GM12864 (cell line): ENCODE measurements around the gene MCTP1.

Experiments
- DNase-seq: peaks from one replicate; pipeline ENCODE4 v3.0.0-alpha.2; 2011; ENCODE audit warnings: low read depth
- H3K4me3 ChIP-seq: 2 replicates; pipeline ENCODE4 v1.5.1; 2011; ENCODE audit warnings: mild to moderate bottlenecking, low read depth, low read length, control low read depth
- TF ChIP-seq, protein P1 (sequence below): IDR thresholded peaks from 2 replicates; pipeline ENCODE4 v1.5.1; 2011; ENCODE audit warnings: low read depth, mild to moderate bottlenecking, moderate library complexity, low read length, control low read depth, inconsistent platforms; ENCODE audit errors: missing control alignments

MCTP1 gene

DNA sequence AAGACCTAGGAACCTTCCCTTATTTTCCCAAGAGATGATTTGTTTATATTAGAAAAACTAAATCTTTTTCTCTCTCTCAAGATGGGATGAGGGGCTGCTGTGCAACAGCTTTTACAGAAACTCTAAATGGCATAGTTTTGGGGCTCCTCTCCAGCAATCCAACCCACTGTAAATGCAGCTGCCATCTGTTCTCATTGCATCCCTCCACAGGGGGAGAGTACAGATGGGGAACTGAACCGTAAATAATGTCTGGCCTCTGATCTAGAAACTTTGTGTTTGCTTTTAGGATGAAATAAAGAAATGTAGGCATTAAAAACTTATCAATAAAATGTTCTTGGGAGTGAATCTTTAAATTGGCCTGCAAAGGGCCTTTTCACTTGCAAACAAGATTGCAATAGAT, 291.4 kb downstream of the MCTP1 start:
- no peak overlapping the region for H3K4me3 ChIP-seq
- TF ChIP-seq, protein P1, sequence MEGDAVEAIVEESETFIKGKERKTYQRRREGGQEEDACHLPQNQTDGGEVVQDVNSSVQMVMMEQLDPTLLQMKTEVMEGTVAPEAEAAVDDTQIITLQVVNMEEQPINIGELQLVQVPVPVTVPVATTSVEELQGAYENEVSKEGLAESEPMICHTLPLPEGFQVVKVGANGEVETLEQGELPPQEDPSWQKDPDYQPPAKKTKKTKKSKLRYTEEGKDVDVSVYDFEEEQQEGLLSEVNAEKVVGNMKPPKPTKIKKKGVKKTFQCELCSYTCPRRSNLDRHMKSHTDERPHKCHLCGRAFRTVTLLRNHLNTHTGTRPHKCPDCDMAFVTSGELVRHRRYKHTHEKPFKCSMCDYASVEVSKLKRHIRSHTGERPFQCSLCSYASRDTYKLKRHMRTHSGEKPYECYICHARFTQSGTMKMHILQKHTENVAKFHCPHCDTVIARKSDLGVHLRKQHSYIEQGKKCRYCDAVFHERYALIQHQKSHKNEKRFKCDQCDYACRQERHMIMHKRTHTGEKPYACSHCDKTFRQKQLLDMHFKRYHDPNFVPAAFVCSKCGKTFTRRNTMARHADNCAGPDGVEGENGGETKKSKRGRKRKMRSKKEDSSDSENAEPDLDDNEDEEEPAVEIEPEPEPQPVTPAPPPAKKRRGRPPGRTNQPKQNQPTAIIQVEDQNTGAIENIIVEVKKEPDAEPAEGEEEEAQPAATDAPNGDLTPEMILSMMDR, result no peak
- no peak for DNase-seq

GRCh38 chr5:94992325-94992724, 292.6 kb downstream of the MCTP1 start:
- no peak overlapping the region for H3K4me3 ChIP-seq
- DNase-seq, result no peak
- TF ChIP-seq, protein P1, result no peak

DNA sequence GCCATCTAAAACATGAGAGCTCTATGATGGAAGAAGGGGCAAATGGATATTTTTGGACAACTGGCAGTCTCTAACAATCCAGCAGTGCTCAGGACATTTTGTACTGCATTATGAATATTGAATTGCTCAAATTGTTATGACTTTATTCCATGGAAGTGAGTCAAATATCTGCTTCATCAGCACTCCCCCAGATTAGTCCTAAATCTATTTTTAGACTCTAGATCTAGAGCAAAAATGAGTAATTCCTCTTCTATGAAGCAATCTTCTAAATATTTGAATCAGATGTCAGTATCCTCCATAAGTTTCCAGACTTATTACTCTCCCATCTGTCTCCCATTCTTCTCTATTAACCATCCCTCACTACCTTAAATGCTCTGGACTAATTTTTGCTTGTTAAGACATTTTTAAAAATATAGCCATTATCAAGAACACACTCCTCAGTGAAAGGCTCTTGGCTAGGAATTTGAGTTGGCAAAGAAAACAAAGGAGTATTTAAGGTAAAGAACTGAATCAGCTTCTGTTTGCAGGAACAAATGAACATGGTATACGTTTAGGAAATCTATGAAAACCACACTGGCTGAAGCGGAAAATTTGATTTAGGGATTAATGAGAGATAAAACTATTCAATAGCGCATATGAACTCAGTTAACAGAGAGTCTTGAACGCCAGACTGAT, 300.9 kb downstream of the MCTP1 start:
- TF ChIP-seq, protein P1, result no peak
- DNase-seq, result no peak
- no peak overlapping the region for H3K4me3 ChIP-seq

- DNase-seq, result no peak
- TF ChIP-seq, protein P1, result no peak
Observed at GRCh38 chr5:94977437-94977836, 307.5 kb downstream of the MCTP1 start.

GRCh38 chr5:94976853-94977252, 308.0 kb downstream of the MCTP1 start:
- TF ChIP-seq, protein P1, result no peak
- DNase-seq, result no peak
- no peak overlapping the region for H3K4me3 ChIP-seq

More at GRCh38 chr5:94977437-94977836, 307.5 kb downstream of the MCTP1 start:
- no peak overlapping the region for H3K4me3 ChIP-seq

DNA sequence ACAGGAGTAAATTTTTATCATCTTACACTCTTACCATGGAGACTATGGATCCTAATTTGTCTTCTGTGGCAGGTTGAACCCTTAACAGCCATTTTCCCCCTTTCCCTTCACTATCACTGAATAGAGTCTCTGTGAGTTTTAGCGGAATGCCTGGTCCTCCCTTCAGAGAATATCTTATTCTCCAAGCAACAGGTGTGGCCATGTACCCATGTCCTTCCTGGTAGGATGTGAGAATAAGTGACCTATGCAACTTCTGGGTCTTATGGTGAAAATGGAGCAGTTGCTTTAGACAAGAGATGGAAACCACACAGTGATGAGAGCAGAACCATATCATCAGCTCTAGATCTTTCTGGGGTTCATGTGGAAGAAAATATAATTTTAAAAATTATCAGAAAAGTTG, 312.6 kb downstream of the MCTP1 start:
- no peak for DNase-seq
- TF ChIP-seq, protein P1, result no peak
- no peak overlapping the region for H3K4me3 ChIP-seq

GRCh38 chr5:94969174-94969573, 315.7 kb downstream of the MCTP1 start:
- H3K4me3 ChIP-seq, result no peak overlapping the region
- DNase-seq, result no peak
- TF ChIP-seq, protein P1, result peak; percentile 29
